ENCODE results near the gene TMTC4. TPM values are rescaled to one million over a fixed set of nuclear protein-coding genes. Genes with fewer than 3 reads are reported as not detected.

The TMTC4 gene
- total RNA-seq, 1 donor from 2014 or later = 21.0 TPM

DNA sequence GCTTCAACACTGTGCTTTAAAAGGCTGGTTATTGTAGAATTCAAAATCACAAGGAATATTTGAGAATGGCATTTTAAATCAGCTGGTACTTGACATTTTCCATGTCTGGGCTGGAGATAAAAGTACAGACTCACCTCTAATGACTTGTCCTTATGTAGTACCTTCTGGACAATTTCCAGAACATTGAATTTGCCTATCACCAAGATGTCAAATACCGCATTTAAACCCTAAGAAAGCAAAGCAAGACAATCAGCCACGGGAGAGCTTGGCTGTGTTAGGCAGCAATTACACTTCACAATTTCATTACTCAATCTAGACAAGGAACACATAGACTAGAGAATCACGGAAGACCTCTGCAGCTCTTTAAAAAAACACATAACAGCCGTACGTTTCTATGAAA is 36.8 kb downstream of the TMTC4 start:
- TF ChIP-seq, protein P1, sequence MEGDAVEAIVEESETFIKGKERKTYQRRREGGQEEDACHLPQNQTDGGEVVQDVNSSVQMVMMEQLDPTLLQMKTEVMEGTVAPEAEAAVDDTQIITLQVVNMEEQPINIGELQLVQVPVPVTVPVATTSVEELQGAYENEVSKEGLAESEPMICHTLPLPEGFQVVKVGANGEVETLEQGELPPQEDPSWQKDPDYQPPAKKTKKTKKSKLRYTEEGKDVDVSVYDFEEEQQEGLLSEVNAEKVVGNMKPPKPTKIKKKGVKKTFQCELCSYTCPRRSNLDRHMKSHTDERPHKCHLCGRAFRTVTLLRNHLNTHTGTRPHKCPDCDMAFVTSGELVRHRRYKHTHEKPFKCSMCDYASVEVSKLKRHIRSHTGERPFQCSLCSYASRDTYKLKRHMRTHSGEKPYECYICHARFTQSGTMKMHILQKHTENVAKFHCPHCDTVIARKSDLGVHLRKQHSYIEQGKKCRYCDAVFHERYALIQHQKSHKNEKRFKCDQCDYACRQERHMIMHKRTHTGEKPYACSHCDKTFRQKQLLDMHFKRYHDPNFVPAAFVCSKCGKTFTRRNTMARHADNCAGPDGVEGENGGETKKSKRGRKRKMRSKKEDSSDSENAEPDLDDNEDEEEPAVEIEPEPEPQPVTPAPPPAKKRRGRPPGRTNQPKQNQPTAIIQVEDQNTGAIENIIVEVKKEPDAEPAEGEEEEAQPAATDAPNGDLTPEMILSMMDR (IDR thresholded peaks at IDR 0.05) = no peak
- no peak for DNase-seq (ENCODE audit: extremely low spot score, unreplicated experiment)

DNA sequence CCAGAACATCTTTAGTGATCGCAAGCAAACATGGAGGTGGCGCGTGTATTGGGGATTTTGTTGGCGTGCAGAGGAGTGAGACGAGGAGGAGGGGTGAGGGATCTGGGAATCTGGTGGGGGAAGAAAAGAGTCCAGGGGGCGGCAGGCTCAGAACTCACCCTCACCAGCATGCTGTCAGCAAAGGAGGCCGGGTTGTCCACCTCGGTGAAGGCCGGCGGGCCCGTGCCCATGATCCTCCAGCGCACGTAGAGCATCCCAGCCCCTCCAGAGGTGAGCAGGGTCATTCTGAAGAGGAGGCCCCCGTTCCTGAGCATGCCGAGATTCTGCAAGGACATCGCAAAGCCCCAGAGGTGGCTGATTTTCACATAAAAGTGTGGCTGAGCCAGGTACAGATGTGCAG is 37.2 kb downstream of the TMTC4 start:
- TF ChIP-seq, protein P1 (IDR thresholded peaks at IDR 0.05) = no peak
- Mint-ChIP-seq H3K4me3 (ENCODE audit: unreplicated experiment) (no peak overlapping the region), H3K27me3 (ENCODE audit: unreplicated experiment) (no peaks in the 10 kb centered on the region), H3K27ac (ENCODE audit: unreplicated experiment) (no peak overlapping the region), H3K36me3 (ENCODE audit: unreplicated experiment) (peaks cover 46% of the 10 kb centered on the region), H3K4me1 (ENCODE audit: unreplicated experiment) (no peaks in the 10 kb centered on the region), H3K9me3 (ENCODE audit: unreplicated experiment) (no peaks in the 10 kb centered on the region)
- DNase-seq (ENCODE audit: extremely low spot score, unreplicated experiment) = no peak

More for the DNA sequence above, 36.8 kb downstream of the TMTC4 start:
- no peaks in the 10 kb centered on the region for H3K4me1 Mint-ChIP-seq (ENCODE audit: unreplicated experiment)
- no peak overlapping the region for H3K4me3 Mint-ChIP-seq (ENCODE audit: unreplicated experiment)
- H3K9me3 Mint-ChIP-seq (ENCODE audit: unreplicated experiment) = no peaks in the 10 kb centered on the region
- H3K36me3 Mint-ChIP-seq (ENCODE audit: unreplicated experiment) = peaks cover 44% of the 10 kb centered on the region
- no peak overlapping the region for H3K27ac Mint-ChIP-seq (ENCODE audit: unreplicated experiment)
- no peaks in the 10 kb centered on the region for H3K27me3 Mint-ChIP-seq (ENCODE audit: unreplicated experiment)

DNA sequence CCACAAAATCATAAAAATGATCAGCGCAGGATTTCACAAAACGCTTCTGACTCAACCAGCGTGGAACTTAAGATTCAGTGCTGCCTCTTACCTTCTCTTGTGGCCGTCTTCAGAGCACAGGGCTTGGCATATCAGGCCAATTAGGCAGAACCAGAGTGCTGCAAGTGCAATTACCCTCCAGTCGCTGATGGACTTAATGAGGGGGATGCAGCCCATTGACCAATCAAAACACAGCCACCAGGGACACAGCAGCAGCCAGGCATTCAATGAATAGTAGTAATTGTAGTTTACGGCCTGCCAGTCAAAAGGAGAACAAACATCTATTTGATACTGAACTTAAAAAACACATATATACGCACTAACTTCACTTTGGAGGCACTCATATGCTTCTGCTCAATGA is 38.2 kb downstream of the TMTC4 start:
- Mint-ChIP-seq H3K27me3 (ENCODE audit: unreplicated experiment) (no peaks in the 10 kb centered on the region), H3K4me1 (ENCODE audit: unreplicated experiment) (no peaks in the 10 kb centered on the region), H3K36me3 (ENCODE audit: unreplicated experiment) (peaks cover 44% of the 10 kb centered on the region), H3K9me3 (ENCODE audit: unreplicated experiment) (no peaks in the 10 kb centered on the region), H3K27ac (ENCODE audit: unreplicated experiment) (no peak overlapping the region), H3K4me3 (ENCODE audit: unreplicated experiment) (no peak overlapping the region)
- TF ChIP-seq, protein P1 (IDR thresholded peaks at IDR 0.05) = no peak
- DNase-seq (ENCODE audit: extremely low spot score, unreplicated experiment) = no peak

DNA sequence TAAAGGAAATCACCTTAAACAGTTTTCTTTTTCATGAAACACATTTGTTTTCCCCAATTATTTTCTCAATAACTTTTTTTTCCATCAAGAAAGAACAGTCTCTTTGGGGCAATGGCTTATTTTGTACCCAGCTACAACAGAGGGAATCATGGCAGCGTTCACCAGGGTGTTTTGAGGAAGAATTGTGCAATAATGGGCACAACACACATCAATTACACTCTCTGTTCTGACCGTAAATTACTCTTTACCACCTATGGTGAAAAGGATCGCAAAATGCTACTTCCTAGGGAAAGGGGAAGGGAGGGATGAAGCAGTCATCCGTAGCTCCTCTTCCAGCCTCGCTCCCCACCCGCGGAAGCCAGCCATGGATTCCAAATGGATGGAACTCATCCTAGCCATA is 38.6 kb downstream of the TMTC4 start:
- DNase-seq (ENCODE audit: extremely low spot score, unreplicated experiment) = no peak
- TF ChIP-seq, protein P1 (IDR thresholded peaks at IDR 0.05) = no peak
- H3K27ac Mint-ChIP-seq (ENCODE audit: unreplicated experiment) = no peak overlapping the region
- no peaks in the 10 kb centered on the region for H3K4me1 Mint-ChIP-seq (ENCODE audit: unreplicated experiment)
- no peaks in the 10 kb centered on the region for H3K9me3 Mint-ChIP-seq (ENCODE audit: unreplicated experiment)
- H3K36me3 Mint-ChIP-seq (ENCODE audit: unreplicated experiment) = peaks cover 42% of the 10 kb centered on the region
- H3K27me3 Mint-ChIP-seq (ENCODE audit: unreplicated experiment) = no peaks in the 10 kb centered on the region
- no peak overlapping the region for H3K4me3 Mint-ChIP-seq (ENCODE audit: unreplicated experiment)

DNA sequence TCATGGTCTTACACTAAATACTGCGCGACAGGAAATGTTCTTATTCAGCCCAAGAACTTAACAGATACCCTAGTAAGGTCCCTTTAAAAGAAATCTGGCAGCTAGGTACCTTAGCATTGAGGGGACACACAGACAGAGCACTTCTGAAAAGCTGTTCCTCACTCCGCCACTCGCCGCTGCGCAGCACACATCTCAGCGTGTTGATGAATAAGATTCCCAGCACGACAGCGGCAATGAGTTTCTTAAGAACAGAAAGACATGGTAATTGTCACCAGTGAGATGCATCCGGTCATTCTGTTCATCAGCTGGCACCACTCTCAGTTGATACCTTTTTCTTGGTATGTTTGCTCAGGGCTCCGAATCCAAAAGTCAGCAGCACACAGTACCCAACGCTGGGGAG is 39.9 kb downstream of the TMTC4 start:
- Mint-ChIP-seq H3K4me3 (ENCODE audit: unreplicated experiment) (no peak overlapping the region), H3K27ac (ENCODE audit: unreplicated experiment) (no peak overlapping the region), H3K36me3 (ENCODE audit: unreplicated experiment) (peaks cover 45% of the 10 kb centered on the region), H3K9me3 (ENCODE audit: unreplicated experiment) (no peaks in the 10 kb centered on the region), H3K4me1 (ENCODE audit: unreplicated experiment) (peaks cover 3% of the 10 kb centered on the region), H3K27me3 (ENCODE audit: unreplicated experiment) (no peaks in the 10 kb centered on the region)
- TF ChIP-seq, protein P1 (IDR thresholded peaks at IDR 0.05) = no peak
- no peak for DNase-seq (ENCODE audit: extremely low spot score, unreplicated experiment)
